Measurements from ENCODE around the gene REV3L. TPM values are rescaled to one million over a fixed set of nuclear protein-coding genes. Genes with fewer than 3 reads are reported as not detected.
"Not testable (repeated sequence)": the region's sequence is repeated elsewhere in the genome, so short reads cannot be mapped to it uniquely, and the experiment has no call there.

REV3L gene
- total RNA-seq, 1 donor from 2014 or later: 49.0 TPM

GRCh38 chr6:111367393-111368088 lies 115.5 kb downstream of the REV3L start:
- DNase-seq: no peak

- peak; percentile 7 for DNase-seq
Measured at GRCh38 chr6:111361648-111362047, 121.4 kb downstream of the REV3L start.

- no peak for DNase-seq
Measured at GRCh38 chr6:111358454-111358853, 124.6 kb downstream of the REV3L start.

- DNase-seq: no peak
Measured at GRCh38 chr6:111357705-111358104, 125.3 kb downstream of the REV3L start.

- DNase-seq: no peak
Measured at GRCh38 chr6:111356551-111356950, 126.5 kb downstream of the REV3L start.

- no peak for DNase-seq
Measured at GRCh38 chr6:111354758-111355555, 128.1 kb downstream of the REV3L start.

GRCh38 chr6:111353912-111354462 lies 129.0 kb downstream of the REV3L start:
- DNase-seq: no peak

GRCh38 chr6:111347589-111347988 lies 135.4 kb downstream of the REV3L start:
- no peak for DNase-seq

- no peak for DNase-seq
Measured at GRCh38 chr6:111342913-111343312, 140.1 kb downstream of the REV3L start.

GRCh38 chr6:111339294-111339693 lies 143.7 kb downstream of the REV3L start:
- no peak for DNase-seq

GRCh38 chr6:111338843-111339242 lies 144.2 kb downstream of the REV3L start:
- no peak for DNase-seq

- DNase-seq: no peak
Measured at GRCh38 chr6:111337829-111338236, 145.2 kb downstream of the REV3L start.

GRCh38 chr6:111329882-111330633 lies 153.0 kb downstream of the REV3L start:
- DNase-seq: no peak

- DNase-seq: no peak
Measured at GRCh38 chr6:111326563-111326962, 156.5 kb downstream of the REV3L start.

GRCh38 chr6:111322145-111322544 lies 160.9 kb downstream of the REV3L start:
- no peak for DNase-seq

GRCh38 chr6:111307950-111308349 lies 175.1 kb downstream of the REV3L start:
- DNase-seq: not testable (repeated sequence)

GRCh38 chr6:111307275-111307858 lies 175.7 kb downstream of the REV3L start:
- no peak for DNase-seq

GRCh38 chr6:111306104-111306888 lies 176.7 kb downstream of the REV3L start:
- DNase-seq: no peak

- no peak for DNase-seq
Measured at GRCh38 chr6:111301946-111302345, 181.1 kb downstream of the REV3L start.

- DNase-seq: not testable (repeated sequence)
Measured at GRCh38 chr6:111300938-111301800, 181.8 kb downstream of the REV3L start.

Data from skin of body (tissue), 2 donors.